LNCAP (cell line): ENCODE measurements around the gene PILRA.

ENCODE experiments used
- CTCF ChIP-seq: fragments of 450-650 bp; IDR thresholded peaks from 2 replicates; pipeline ENCODE4 v1.5.1; 2017; ENCODE audit warnings: mild to moderate bottlenecking

The PILRA gene

GRCh38 chr7:100360135-100360854 lies 13.0 kb upstream of the PILRA start:
- no peak for TF ChIP-seq CTCF

GRCh38 chr7:100363098-100363497 lies 10.2 kb upstream of the PILRA start:
- no peak for TF ChIP-seq CTCF

GRCh38 chr7:100364480-100364879 lies 8.8 kb upstream of the PILRA start:
- no peak for TF ChIP-seq CTCF

GRCh38 chr7:100366411-100367250 lies 6.7 kb upstream of the PILRA start:
- no peak for TF ChIP-seq CTCF

GRCh38 chr7:100367251-100367620 lies 6.1 kb upstream of the PILRA start:
- TF ChIP-seq CTCF, result no peak

- TF ChIP-seq CTCF, result no peak
Measured at GRCh38 chr7:100367676-100368613, 5.3 kb upstream of the PILRA start.

GRCh38 chr7:100369105-100369504 lies 4.2 kb upstream of the PILRA start:
- no peak for TF ChIP-seq CTCF
